BJ (cell line): ENCODE measurements around the gene CCDC137. TPM values are rescaled to one million over a fixed set of nuclear protein-coding genes. Genes with fewer than 3 reads are reported as not detected.

Experiments
- CTCF ChIA-PET: fragments of 350-600 bp; formaldehyde crosslinking; extraction: SDS; loops from one replicate; lab custom pipeline; 2021; ENCODE audit warnings: antibody characterized with exemption, inconsistent platforms; lab: Yijun Ruan, JAX
- POLR2A ChIA-PET: fragments of 300-600 bp; sonication (Branson Sonifier 250); formaldehyde crosslinking; extraction: SDS; loops from one replicate; lab custom pipeline; 2021; ENCODE audit warnings: antibody characterized with exemption; lab: Charles Lee
- DNase-seq: peaks from one replicate; pipeline ENCODE4 v3.0.0-alpha.2; 2011; ENCODE audit warnings: low read depth
- H3K27me3 ChIP-seq: 2 replicates; pipeline ENCODE4 v1.6.0; 2011; ENCODE audit warnings: low read length; ENCODE audit not compliant: control insufficient read depth, insufficient read depth
- H3K36me3 ChIP-seq: 2 replicates; pipeline ENCODE4 v1.5.1; 2011; ENCODE audit warnings: low read length; ENCODE audit not compliant: control insufficient read depth, insufficient read depth
- H3K4me3 ChIP-seq: 2 replicates; pipeline ENCODE4 v1.5.1; 2011; ENCODE audit warnings: low read depth, mild to moderate bottlenecking, control low read depth, low read length
- CTCF ChIP-seq: IDR thresholded peaks from 2 replicates; pipeline ENCODE4 v1.5.1; 2011; ENCODE audit warnings: low read depth, mild to moderate bottlenecking, control low read depth, inconsistent platforms, low read length, moderate library complexity; ENCODE audit not compliant: insufficient read depth
- polyA plus RNA-seq: library from polyadenylated mRNA; depleted of rRNA; stranded (reverse); fragments of >200 nt; gene quantifications from 2 replicates; pipeline ENCODE4 v1.2.3, GENCODE V29; 2011

CCDC137 gene
- polyA plus RNA-seq, 1 experiment, result 10.9 TPM

- no peak for TF ChIP-seq CTCF
- no peak for DNase-seq
- ChIA-PET POLR2A (interaction anchor here (0.6 kb wide), 1 partner anchor 24 kb away, joined by 3 read pairs; no protein-coding TSS in a partner anchor), CTCF (interaction anchor here (1.3 to 1.5 kb wide), 4 partner anchors 10 to 81 kb away, joined by 3 to 4 read pairs (median 4); partner anchors contain the start of genes MRPL12 and SLC25A10)
- peaks cover 28% of the 10 kb centered on the region for H3K36me3 ChIP-seq
- H3K4me3 ChIP-seq, result peak overlapping the region; percentile 95
- no peaks in the 10 kb centered on the region for H3K27me3 ChIP-seq
These were observed 16.1 kb downstream of the CCDC137 start for GRCh38 chr17:81682565-81683207.

GRCh38 chr17:81683208-81683583, 16.7 kb downstream of the CCDC137 start:
- ChIA-PET POLR2A (interaction anchor here (0.6 kb wide), 1 partner anchor 24 kb away, joined by 3 read pairs; no protein-coding TSS in a partner anchor), CTCF (interaction anchor here (0.6 to 1.5 kb wide), 5 partner anchors 11 to 183 kb away, joined by 3 to 4 read pairs (median 3); partner anchors contain the start of gene MRPL12)
- H3K36me3 ChIP-seq, result peaks cover 31% of the 10 kb centered on the region
- peak overlapping the region; percentile 95 for H3K4me3 ChIP-seq
- TF ChIP-seq CTCF, result no peak
- H3K27me3 ChIP-seq, result no peaks in the 10 kb centered on the region
- DNase-seq, result no peak

GRCh38 chr17:81683584-81684441, 17.3 kb downstream of the CCDC137 start, which contains the start of the genes ARL16 and HGS:
Gene ARL16, minus strand, starts transcription at chr17:81683797. Its CDS starts 44 bp downstream, at chr17:81683753.
Gene HGS, plus strand, starts transcription at chr17:81684011. Its CDS starts 56 bp downstream, at chr17:81684067.
- POLR2A ChIA-PET, result no interaction called here
- no peaks in the 10 kb centered on the region for H3K27me3 ChIP-seq
- DNase-seq, result peak; percentile 92
- peak within 1 kb of the TSS; percentile 95 for H3K4me3 ChIP-seq
- no peak for TF ChIP-seq CTCF
- H3K36me3 ChIP-seq, result peaks cover 37% of the 10 kb centered on the region
- CTCF ChIA-PET, result interaction anchor here (0.6 to 1.5 kb wide), 5 partner anchors 10 to 183 kb away, joined by 3 to 4 read pairs (median 3); partner anchors contain the start of gene MRPL12

- CTCF ChIA-PET, result interaction anchor here (0.8 to 1.5 kb wide), 2 partner anchors 19 to 83 kb away, joined by 3 to 4 read pairs; partner anchors contain the start of gene MRPL12
- peak overlapping the region; percentile 95 for H3K4me3 ChIP-seq
- POLR2A ChIA-PET, result no interaction called here
- DNase-seq, result no peak
- no peaks in the 10 kb centered on the region for H3K27me3 ChIP-seq
- peaks cover 44% of the 10 kb centered on the region for H3K36me3 ChIP-seq
- no peak for TF ChIP-seq CTCF
These were observed 17.9 kb downstream of the CCDC137 start for GRCh38 chr17:81684442-81684911.
